IMR-90 (cell line): ENCODE results near the gene LDLRAD4.

Experiments used
- CTCF ChIP-seq: conservative IDR thresholded peaks from 2 replicates; pipeline ENCODE4 v1.5.1; 2012; ENCODE audit warnings: mild to moderate bottlenecking, low read depth, low read length, improper control_type of control experiment
- POLR2A ChIP-seq: IDR thresholded peaks from 2 replicates; pipeline ENCODE4 v1.6.1; 2012; ENCODE audit warnings: mild to moderate bottlenecking, low read depth, low read length

- TF ChIP-seq CTCF, result no peak
- no peak for TF ChIP-seq POLR2A
Measured at GRCh38 chr18:13354402-13354801, 135.8 kb downstream of the LDLRAD4 start.
